COR-L47 (cell line): ENCODE results near the gene BABAM2.
"Not testable (repeated sequence)": the region's sequence is repeated elsewhere in the genome, so short reads cannot be mapped to it uniquely, and the experiment has no call there.

Experiments used
- DNase-seq: peaks from one replicate; lab custom pipeline; 2025; lab: John Stamatoyannopoulos, UW

Gene BABAM2

GRCh38 chr2:27890146-27890923 lies at the start of gene BABAM2, which contains the start of gene RBKS:
Gene BABAM2, plus strand, starts transcription at chr2:27890729. Its CDS starts 3,828 bp downstream, at chr2:27894557.
Gene RBKS, minus strand, starts transcription at chr2:27890387. Its CDS starts 42 bp downstream, at chr2:27890345.
- DNase-seq, result peak; percentile 86

DNA sequence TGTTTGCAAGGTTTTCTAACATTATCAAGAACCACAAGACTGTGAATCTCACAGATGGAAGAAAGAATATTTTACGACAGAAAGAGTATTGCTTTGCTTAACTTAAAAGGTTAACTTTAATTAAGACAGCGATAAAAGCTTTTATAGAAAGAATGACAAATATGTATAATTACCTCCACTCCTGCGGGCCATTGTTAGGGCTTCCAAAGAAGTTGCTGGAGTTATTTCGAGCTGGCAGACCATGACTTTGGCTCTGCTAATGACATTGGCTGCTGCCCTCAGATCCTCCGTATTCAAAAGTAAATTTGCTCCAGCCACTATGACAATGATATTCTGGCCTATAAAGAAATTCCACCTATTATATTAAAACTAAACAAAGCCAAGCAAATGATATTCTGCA lies 47.6 kb upstream of the BABAM2 start:
- DNase-seq, result no peak

GRCh38 chr2:27843992-27844391 lies 46.5 kb upstream of the BABAM2 start:
- DNase-seq, result no peak

DNA sequence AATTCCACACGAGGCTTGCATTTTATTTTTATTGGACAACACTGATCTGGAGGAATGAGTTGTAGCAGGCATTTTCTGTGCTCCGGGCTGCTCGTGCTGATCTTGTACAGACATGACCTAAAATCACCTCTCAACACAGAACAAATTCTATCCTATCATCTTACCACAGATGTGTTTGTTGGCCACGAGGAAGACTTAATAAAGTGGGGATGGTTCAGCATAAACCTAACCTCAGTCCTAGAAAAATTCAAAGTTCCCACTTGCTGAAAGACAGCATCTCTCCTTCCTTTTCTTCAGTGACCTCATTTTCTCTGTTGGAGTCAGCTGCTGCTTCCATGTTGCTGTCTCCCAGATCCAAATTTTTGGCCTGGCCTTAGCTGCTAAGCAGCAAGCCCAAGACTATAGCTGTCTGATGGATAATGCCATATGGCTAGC lies 45.7 kb upstream of the BABAM2 start:
- no peak for DNase-seq

- no peak for DNase-seq
Observed at GRCh38 chr2:27847333-27847732, 43.2 kb upstream of the BABAM2 start.

GRCh38 chr2:27849558-27850205 lies 40.8 kb upstream of the BABAM2 start:
- no peak for DNase-seq

GRCh38 chr2:27852691-27853090 lies 37.8 kb upstream of the BABAM2 start:
- no peak for DNase-seq

- DNase-seq, result no peak
Observed at GRCh38 chr2:27854229-27854862, 36.2 kb upstream of the BABAM2 start.

DNA sequence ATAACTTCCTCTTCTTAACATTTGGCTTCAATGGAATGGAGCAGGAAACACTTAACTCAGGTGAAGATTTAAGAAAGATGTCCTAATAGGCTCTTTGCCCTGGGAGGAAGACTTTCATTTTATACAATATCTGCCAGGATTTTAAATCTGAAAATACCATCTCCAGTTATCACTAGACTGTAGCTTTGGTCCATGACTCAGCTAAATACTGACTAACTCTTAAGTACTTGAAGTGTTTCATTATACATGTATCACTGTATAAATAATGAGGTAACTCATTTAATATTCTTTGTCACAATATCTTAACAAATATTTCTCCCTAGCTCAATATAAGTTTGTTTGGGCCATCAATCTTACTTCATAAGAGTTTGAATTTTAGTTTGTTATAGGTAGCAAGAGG lies 35.1 kb upstream of the BABAM2 start:
- DNase-seq, result no peak

- DNase-seq, result no peak
Observed at GRCh38 chr2:27856386-27856785, 34.1 kb upstream of the BABAM2 start.

- no peak for DNase-seq
Observed at GRCh38 chr2:27856956-27857355, 33.6 kb upstream of the BABAM2 start.

GRCh38 chr2:27857417-27858172 lies 32.9 kb upstream of the BABAM2 start:
- DNase-seq, result no peak

GRCh38 chr2:27860111-27860510 lies 30.4 kb upstream of the BABAM2 start:
- no peak for DNase-seq

DNA sequence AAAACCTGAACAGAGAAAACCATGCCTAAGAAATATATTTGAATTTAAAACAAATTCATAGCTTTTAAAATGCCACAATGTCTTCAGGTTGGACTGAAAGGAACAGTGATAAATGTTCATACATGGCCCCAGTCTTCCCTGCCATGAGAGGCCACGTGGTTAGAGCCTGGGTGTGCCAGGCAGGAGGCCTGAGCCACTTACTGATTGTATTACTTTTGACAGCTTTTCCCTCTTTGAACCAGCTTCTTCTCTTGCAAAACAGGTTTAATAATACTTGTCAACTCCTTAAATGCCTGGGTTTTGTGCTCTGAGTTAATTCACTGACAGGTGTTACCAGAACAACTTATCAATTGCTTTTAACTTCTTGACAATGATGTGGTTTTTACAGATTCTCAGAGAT lies 27.4 kb upstream of the BABAM2 start:
- DNase-seq, result no peak

DNA sequence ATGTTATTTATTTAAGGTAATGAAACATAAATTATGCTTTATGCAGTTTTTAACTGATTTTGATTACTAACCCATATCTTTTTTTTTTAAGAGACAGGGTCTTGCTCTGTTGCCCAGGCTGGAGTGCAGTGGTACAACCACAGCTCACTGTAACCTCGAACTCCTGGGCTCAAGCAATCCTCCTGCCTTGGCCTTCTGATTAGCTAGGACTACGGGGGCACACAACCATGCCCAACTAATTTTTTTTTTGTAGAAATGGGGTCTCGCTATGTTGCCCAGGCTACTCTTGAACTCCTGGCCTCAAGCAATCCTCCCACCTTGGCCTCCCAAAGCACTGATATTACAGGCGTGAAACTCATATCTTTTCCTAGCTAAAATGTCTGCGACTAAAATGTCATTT lies 26.6 kb upstream of the BABAM2 start:
- not testable (repeated sequence) for DNase-seq

- no peak for DNase-seq
Observed at GRCh38 chr2:27866237-27866636, 24.3 kb upstream of the BABAM2 start.

DNA sequence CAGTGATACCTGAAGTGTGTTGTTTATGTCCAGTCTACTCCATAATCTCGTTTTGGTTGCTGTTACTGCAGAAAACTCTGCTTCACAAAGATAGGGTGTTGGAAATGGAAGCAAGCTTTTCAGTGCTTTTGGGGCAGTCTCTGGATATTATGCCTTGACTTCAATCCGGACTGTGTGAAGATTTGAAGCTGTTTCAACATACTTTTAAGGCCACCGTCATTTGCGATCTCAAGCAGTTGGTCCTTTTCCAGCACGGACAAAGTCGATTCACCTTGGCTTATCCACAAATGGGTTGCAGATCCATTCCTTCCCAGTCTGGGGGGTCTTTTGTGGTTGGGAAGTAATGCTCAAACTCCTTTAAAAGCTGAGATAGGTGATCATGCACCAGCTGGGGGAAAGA lies 20.8 kb upstream of the BABAM2 start:
- no peak for DNase-seq

- no peak for DNase-seq
Observed at GRCh38 chr2:27870724-27871123, 19.8 kb upstream of the BABAM2 start.

DNA sequence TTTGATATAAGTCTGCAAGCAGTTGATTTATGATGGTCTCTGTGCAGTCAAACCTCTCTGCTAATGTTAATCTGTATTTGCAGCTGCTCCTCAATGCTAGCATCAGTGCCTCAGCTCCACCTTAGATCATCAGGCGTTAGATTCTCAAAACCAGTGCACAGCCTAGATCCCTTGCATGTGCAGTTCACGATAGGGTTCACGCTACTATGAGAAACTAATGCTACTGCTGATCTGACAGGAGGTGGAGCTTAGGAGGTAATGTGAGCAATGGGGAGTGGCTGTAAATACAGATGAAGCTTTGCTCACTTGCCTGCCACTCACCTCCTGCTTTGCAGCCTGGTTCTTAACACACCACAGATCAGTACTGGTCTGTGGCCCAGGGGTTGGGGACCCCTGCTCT lies 18.7 kb upstream of the BABAM2 start:
- no peak for DNase-seq

DNA sequence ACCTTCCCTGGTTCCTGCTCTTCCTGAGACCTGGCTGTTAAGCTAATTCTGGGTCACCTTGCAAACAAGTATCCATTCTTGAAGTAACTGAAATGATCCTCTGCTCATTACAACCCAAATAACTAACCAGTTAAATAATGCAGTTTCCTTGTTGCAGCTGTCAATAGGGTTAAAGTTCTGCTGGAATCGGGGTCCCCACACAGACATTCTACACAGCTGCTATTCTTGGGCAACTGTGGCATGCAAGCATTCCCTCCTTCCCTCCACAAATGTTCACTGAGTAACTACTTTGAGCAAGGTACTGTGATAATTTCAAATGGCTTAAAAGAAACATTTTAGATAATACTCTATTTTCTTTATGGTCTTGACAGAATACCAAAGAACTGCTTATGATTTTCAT lies 17.4 kb upstream of the BABAM2 start:
- no peak for DNase-seq

GRCh38 chr2:27875089-27875881 lies 15.2 kb upstream of the BABAM2 start:
- no peak for DNase-seq
